Keratinocyte (primary cell): ENCODE data around the gene VIT. TPM values are rescaled to one million over a fixed set of nuclear protein-coding genes. Genes with fewer than 3 reads are reported as not detected.

Source experiments
- DNase-seq: peaks from one replicate; pipeline ENCODE4 v3.0.0-alpha.2; 2011; ENCODE audit warnings: low read depth, missing footprints, low spot score
- FAIRE-seq: peaks from 2 replicates; lab custom pipeline; 2011; peaks lifted over from hg19 to GRCh38; lab: Jason Lieb, UNC
- H2AFZ ChIP-seq: 2 replicates; pipeline ENCODE4 v1.6.0; 2012; ENCODE audit warnings: low read length, control low read depth, inconsistent platforms; ENCODE audit not compliant: control insufficient read depth
- H3K27ac ChIP-seq: 2 replicates; pipeline ENCODE4 v1.5.1; 2011; ENCODE audit warnings: low read length; ENCODE audit not compliant: control insufficient read depth, insufficient read depth
- H3K27me3 ChIP-seq: 3 replicates; pipeline ENCODE4 v1.6.0; 2011; ENCODE audit warnings: low read length; ENCODE audit not compliant: control insufficient read depth, insufficient read depth; ENCODE audit errors: extremely low read depth
- H3K36me3 ChIP-seq, 2 experiments: 2 replicates in 1 of 2; 3 replicates in 1 of 2; pipeline ENCODE4 v1.5.1; 2011; ENCODE audit warnings: low read length in 2 of 2, mild to moderate bottlenecking in 1 of 2; ENCODE audit not compliant: control insufficient read depth in 2 of 2, insufficient read depth in 2 of 2; ENCODE audit errors: extremely low read depth in 1 of 2
- H3K4me1 ChIP-seq: 3 replicates; pipeline ENCODE4 v1.5.1; 2011; ENCODE audit warnings: low read length; ENCODE audit not compliant: control insufficient read depth, insufficient read depth; ENCODE audit errors: extremely low read depth
- H3K4me2 ChIP-seq: 3 replicates; pipeline ENCODE4 v1.6.0; 2011; ENCODE audit warnings: low read depth, low read length; ENCODE audit not compliant: control insufficient read depth, insufficient read depth; ENCODE audit errors: extremely low read depth
- H3K4me3 ChIP-seq, 3 experiments: fragments of 200-600 bp in 1 of 3; sonication (generic) in 1 of 3; 2 replicates in 2 of 3; 3 replicates in 1 of 3; pipeline ENCODE4 v1.5.1; 2011 to 2016; ENCODE audit warnings: low read length in 3 of 3, mild to moderate bottlenecking in 3 of 3, control low read depth in 2 of 3, inconsistent platforms in 1 of 3, low read depth in 1 of 3, mixed read lengths in 1 of 3, mixed run types in 1 of 3, moderate library complexity in 1 of 3; ENCODE audit not compliant: control insufficient read depth in 2 of 3, insufficient read depth in 2 of 3; ENCODE audit errors: extremely low read depth in 1 of 3
- H3K79me2 ChIP-seq: 2 replicates; pipeline ENCODE4 v1.6.0; 2012; ENCODE audit warnings: low read length; ENCODE audit not compliant: control insufficient read depth, insufficient read depth
- H3K9ac ChIP-seq: 3 replicates; pipeline ENCODE4 v1.6.0; 2011; ENCODE audit warnings: low read length; ENCODE audit not compliant: control insufficient read depth, insufficient read depth; ENCODE audit errors: extremely low read depth
- H3K9me1 ChIP-seq: 3 replicates; pipeline ENCODE4 v1.6.0; 2011; ENCODE audit warnings: low read length; ENCODE audit not compliant: control insufficient read depth, insufficient read depth; ENCODE audit errors: extremely low read depth
- H3K9me3 ChIP-seq: 2 replicates; pipeline ENCODE4 v1.5.1; 2012; ENCODE audit warnings: low read depth, low read length; ENCODE audit not compliant: control insufficient read depth
- H4K20me1 ChIP-seq: 3 replicates; pipeline ENCODE4 v1.6.0; 2011; ENCODE audit warnings: low read length; ENCODE audit not compliant: control insufficient read depth, insufficient read depth; ENCODE audit errors: extremely low read depth
- EZH2 ChIP-seq: IDR thresholded peaks from one replicate; pipeline ENCODE4 v1.6.1; 2012; ENCODE audit warnings: inconsistent platforms, mild to moderate bottlenecking, low read length, moderate library complexity
- dilution Hi-C: fragments of 300-500 bp; cut with MboI; formaldehyde crosslinking; loops from one replicate; pipeline ENCODE4 v1.7.0; 2020; ENCODE audit warnings: low sequenced_read_pairs; ENCODE audit not compliant: extremely low pct_ligation_motif_present
- polyA plus RNA-seq, 5 experiments: library from polyadenylated mRNA; depleted of rRNA in 3 of 5; stranded (reverse) in 3 of 5; stranded (forward) in 1 of 5; unstranded in 1 of 5; fragments of >200 nt; gene quantifications; 1 replicate in 1 of 5; 2 replicates in 3 of 5; 3 replicates in 1 of 5; pipeline versions ENCODE4 v1.2.1 to v1.2.3, GENCODE V29; 2011 to 2012; ENCODE audit warnings: missing spikeins in 2 of 5, low read depth in 1 of 5, low replicate concordance in 1 of 5
- TF ChIP-seq, protein P1 (sequence below), 3 experiments: IDR thresholded peaks in 1 of 3; conservative IDR thresholded peaks in 1 of 3; optimal IDR thresholded peaks in 1 of 3; 2 replicates in 2 of 3; 3 replicates in 1 of 3; pipeline versions ENCODE3 to v1.5.1; 2011; ENCODE audit warnings: low read length in 3 of 3, mild to moderate bottlenecking in 3 of 3, moderate library complexity in 2 of 3, control low read depth in 1 of 3, inconsistent platforms in 1 of 3; ENCODE audit not compliant: insufficient read depth in 2 of 3; ENCODE audit errors: extremely low read depth in 1 of 3

The VIT gene
- polyA plus RNA-seq, 1 donor (not counting 4 experiments of a cell fraction or from before 2014, with no cell fraction given): 0.79 TPM

DNA sequence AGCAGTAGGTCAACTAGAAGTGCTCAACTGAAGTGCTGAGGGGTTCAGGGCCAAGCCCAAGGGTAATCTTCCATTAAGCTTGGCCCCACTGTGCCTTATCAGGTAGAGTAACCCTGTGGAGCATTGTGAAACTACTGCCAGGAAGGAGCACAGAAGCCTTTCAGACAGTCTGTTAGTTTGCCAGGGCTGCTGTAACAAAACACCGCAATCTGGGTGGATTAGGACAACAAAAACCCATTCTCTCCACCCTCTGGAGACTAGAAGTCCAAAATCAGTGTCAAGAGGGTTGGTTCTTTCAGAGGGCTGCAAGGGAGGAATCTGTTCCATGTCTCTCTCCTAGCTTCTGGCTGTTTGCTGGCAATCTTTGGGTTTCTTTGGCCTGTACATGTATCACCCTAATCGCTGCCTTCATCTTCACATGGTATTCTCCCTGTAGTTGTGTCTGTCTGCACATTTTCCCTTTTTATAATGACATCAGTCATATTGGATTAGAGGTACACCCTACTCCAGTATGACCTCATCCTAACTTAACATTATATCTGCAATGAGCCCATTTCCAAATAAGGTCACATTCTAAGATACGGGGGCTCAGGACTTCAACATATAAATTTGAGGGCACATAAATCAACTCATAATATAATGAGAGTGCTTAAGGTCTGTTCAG lies 21.2 kb downstream of the VIT start:
- no peak for DNase-seq
- FAIRE-seq: peak; percentile 23
- TF ChIP-seq, protein P1, sequence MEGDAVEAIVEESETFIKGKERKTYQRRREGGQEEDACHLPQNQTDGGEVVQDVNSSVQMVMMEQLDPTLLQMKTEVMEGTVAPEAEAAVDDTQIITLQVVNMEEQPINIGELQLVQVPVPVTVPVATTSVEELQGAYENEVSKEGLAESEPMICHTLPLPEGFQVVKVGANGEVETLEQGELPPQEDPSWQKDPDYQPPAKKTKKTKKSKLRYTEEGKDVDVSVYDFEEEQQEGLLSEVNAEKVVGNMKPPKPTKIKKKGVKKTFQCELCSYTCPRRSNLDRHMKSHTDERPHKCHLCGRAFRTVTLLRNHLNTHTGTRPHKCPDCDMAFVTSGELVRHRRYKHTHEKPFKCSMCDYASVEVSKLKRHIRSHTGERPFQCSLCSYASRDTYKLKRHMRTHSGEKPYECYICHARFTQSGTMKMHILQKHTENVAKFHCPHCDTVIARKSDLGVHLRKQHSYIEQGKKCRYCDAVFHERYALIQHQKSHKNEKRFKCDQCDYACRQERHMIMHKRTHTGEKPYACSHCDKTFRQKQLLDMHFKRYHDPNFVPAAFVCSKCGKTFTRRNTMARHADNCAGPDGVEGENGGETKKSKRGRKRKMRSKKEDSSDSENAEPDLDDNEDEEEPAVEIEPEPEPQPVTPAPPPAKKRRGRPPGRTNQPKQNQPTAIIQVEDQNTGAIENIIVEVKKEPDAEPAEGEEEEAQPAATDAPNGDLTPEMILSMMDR (optimal IDR thresholded peaks at IDR 0.05 in 1 of 3, IDR thresholded peaks at IDR 0.05 in 1 of 3, conservative IDR thresholded peaks at IDR 0.05 in 1 of 3; ENCODE audit: extremely low read depth in 1 of 3, insufficient read depth in 2 of 3, low read length in 3 of 3): no peak
- TF ChIP-seq EZH2: no peak
- Histone ChIP-seq H3K9ac (no peak overlapping the region), H3K4me1 (no peaks in the 10 kb centered on the region), H3K4me2 (no peak overlapping the region), H3K36me3 (no peaks in the 10 kb centered on the region), H3K9me3 (no peaks in the 10 kb centered on the region), H2AFZ (no peak overlapping the region), H4K20me1 (no peaks in the 10 kb centered on the region), H3K27me3 (no peaks in the 10 kb centered on the region), H3K79me2 (no peaks in the 10 kb centered on the region), H3K27ac (no peak overlapping the region), H3K9me1 (no peaks in the 10 kb centered on the region), H3K4me3 (no peak overlapping the region)
- dilution Hi-C loops: no loop called here

DNA sequence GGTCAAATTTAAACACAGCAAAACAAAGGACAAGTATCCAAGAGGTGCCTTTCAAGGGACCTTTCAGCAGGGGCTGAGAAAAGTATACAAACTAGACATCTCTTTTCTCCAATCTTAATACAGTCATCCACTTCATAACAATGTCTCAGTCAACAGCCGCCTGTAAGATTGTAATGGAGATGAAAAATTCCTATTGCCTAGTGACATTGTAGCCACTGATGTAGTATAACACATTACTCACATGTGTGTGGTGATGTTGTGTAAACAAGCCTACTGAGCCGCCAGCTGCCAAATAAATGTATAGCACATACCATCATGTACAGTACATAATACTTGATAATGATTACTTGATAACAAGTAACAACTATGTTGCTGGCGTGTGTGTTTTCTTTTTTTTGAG lies 31.0 kb downstream of the VIT start:
- H3K27ac ChIP-seq: no peak overlapping the region
- no peak overlapping the region for H3K9ac ChIP-seq
- FAIRE-seq: no peak
- no peaks in the 10 kb centered on the region for H3K4me1 ChIP-seq
- no peaks in the 10 kb centered on the region for H3K9me1 ChIP-seq
- no peak overlapping the region for H2AFZ ChIP-seq
- no peak overlapping the region for H3K4me2 ChIP-seq
- dilution Hi-C loops: no loop called here
- no peaks in the 10 kb centered on the region for H3K9me3 ChIP-seq
- no peaks in the 10 kb centered on the region for H3K79me2 ChIP-seq
- H3K27me3 ChIP-seq: no peaks in the 10 kb centered on the region
- TF ChIP-seq EZH2: no peak
- TF ChIP-seq, protein P1 (optimal IDR thresholded peaks at IDR 0.05 in 1 of 3, IDR thresholded peaks at IDR 0.05 in 1 of 3, conservative IDR thresholded peaks at IDR 0.05 in 1 of 3; ENCODE audit: extremely low read depth in 1 of 3, insufficient read depth in 2 of 3, low read length in 3 of 3): no peak
- DNase-seq: no peak
- H3K4me3 ChIP-seq: no peak overlapping the region
- H3K36me3 ChIP-seq: no peaks in the 10 kb centered on the region
- H4K20me1 ChIP-seq: no peaks in the 10 kb centered on the region
